Colonic mucosa (tissue), 4 donors: Measurements from ENCODE around the gene IFNA4. TPM values are rescaled to one million over a fixed set of nuclear protein-coding genes. Genes with fewer than 3 reads are reported as not detected.

Experiments
- DNase-seq: peaks from one replicate; pipeline ENCODE4 v3.0.0-alpha.2; 2020
- H3K27ac ChIP-seq: fragments of 200-600 bp; one replicate; pipeline ENCODE4 v1.8.0; 2021
- H3K27me3 ChIP-seq: fragments of 200-600 bp; one replicate; pipeline ENCODE4 v1.8.0; 2021
- H3K36me3 ChIP-seq: fragments of 200-600 bp; one replicate; pipeline ENCODE4 v1.8.0; 2021
- H3K4me1 ChIP-seq: fragments of 200-600 bp; one replicate; pipeline ENCODE4 v1.8.0; 2021; ENCODE audit warnings: mild to moderate bottlenecking
- H3K4me3 ChIP-seq: fragments of 200-600 bp; one replicate; pipeline ENCODE4 v1.8.0; 2021
- H3K9ac ChIP-seq, 2 donors: one replicate each; pipeline ENCODE4 v1.7.0; 2013; ENCODE audit warnings: control low read depth in 2 of 2, low read depth in 2 of 2, low read length in 2 of 2
- H3K9me3 ChIP-seq: fragments of 200-600 bp; one replicate; pipeline ENCODE4 v1.8.0; 2021
- intact Hi-C: fragments of 100-400 bp; cut with DNase I; formaldehyde crosslinking; loops from one replicate; pipeline ENCODE4 v1.14.1; 2022
- total RNA-seq, 2 donors: library from RNA; stranded (reverse); fragmentation: NEBNext Ultra II Directional in 1 of 2; extraction: Animal tissue kit (Norgen Biotek cat#: 25700) in 1 of 2; gene quantifications; one replicate each; pipeline ENCODE4 v1.2.1, GENCODE V29; 2021
- TF ChIP-seq, protein P1 (sequence below): fragments of 200-600 bp; IDR thresholded peaks from one replicate; pipeline ENCODE4 v1.8.0; 2022; ENCODE audit warnings: antibody characterized with exemption, mild to moderate bottlenecking
- donor health status: healthy.
- donor health status: DM: no; HTN: no; CAD: no.
- donor health status: DM: no; HTN: no; CAD: no.

The IFNA4 gene
- total RNA-seq, 2 donors from 2014 or later: not detected

DNA sequence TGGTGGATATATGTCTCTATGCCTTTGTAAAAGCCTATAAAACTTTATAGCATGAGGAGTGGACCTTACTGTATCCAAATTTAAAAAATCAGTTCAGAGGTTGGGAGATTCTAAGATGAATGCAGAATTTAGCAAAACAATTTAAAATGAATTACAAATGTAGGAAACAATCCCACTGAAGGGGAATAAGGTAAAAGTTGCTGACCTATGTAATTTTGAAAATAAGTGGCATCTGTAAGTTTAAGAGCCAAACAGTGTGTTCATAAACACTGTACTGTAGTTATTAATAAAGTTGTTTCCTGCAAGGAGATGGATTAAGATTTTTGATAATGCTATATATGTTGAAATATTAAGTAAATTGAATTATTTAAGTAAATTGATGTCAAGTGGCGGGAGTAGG lies 50.4 kb downstream of the IFNA4 start:
- H3K27me3 ChIP-seq: no peaks in the 10 kb centered on the region
- H3K9ac ChIP-seq: no peak overlapping the region
- H3K4me1 ChIP-seq: no peaks in the 10 kb centered on the region
- no peak for DNase-seq
- no peaks in the 10 kb centered on the region for H3K9me3 ChIP-seq
- H3K27ac ChIP-seq: no peak overlapping the region
- TF ChIP-seq, protein P1, sequence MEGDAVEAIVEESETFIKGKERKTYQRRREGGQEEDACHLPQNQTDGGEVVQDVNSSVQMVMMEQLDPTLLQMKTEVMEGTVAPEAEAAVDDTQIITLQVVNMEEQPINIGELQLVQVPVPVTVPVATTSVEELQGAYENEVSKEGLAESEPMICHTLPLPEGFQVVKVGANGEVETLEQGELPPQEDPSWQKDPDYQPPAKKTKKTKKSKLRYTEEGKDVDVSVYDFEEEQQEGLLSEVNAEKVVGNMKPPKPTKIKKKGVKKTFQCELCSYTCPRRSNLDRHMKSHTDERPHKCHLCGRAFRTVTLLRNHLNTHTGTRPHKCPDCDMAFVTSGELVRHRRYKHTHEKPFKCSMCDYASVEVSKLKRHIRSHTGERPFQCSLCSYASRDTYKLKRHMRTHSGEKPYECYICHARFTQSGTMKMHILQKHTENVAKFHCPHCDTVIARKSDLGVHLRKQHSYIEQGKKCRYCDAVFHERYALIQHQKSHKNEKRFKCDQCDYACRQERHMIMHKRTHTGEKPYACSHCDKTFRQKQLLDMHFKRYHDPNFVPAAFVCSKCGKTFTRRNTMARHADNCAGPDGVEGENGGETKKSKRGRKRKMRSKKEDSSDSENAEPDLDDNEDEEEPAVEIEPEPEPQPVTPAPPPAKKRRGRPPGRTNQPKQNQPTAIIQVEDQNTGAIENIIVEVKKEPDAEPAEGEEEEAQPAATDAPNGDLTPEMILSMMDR: no peak
- intact Hi-C loops: no loop called here
- no peak overlapping the region for H3K4me3 ChIP-seq
- no peaks in the 10 kb centered on the region for H3K36me3 ChIP-seq

Other genes with a start within 250 kb of the IFNA4 start
- gene HACD4, start 155.9 kb downstream of the IFNA4 start, total RNA-seq: 1 to 10 TPM in 1 of 2 donors, under 1 TPM in 1; 0.67 to 2.5 TPM
- gene IFNB1, start 109.6 kb downstream of the IFNA4 start, total RNA-seq: not detected
- gene IFNW1, start 45.8 kb downstream of the IFNA4 start, total RNA-seq: not detected
- gene IFNA21, start 20.9 kb downstream of the IFNA4 start, total RNA-seq: not detected
- not detected for gene IFNA7, start 14.6 kb upstream of the IFNA4 start, total RNA-seq
- gene IFNA10, start 19.6 kb upstream of the IFNA4 start, total RNA-seq: not detected
- gene IFNA16, start 29.7 kb upstream of the IFNA4 start, total RNA-seq: not detected
- gene IFNA17, start 40.6 kb upstream of the IFNA4 start, total RNA-seq: not detected
- gene IFNA14, start 52.4 kb upstream of the IFNA4 start, total RNA-seq: not detected
- gene IFNA5, start 117.7 kb upstream of the IFNA4 start, total RNA-seq: not detected
- gene KLHL9, start 147.8 kb upstream of the IFNA4 start, total RNA-seq: 10 to 100 TPM; 20.4 to 23.9 TPM
- not detected for gene IFNA6, start 163.3 kb upstream of the IFNA4 start, total RNA-seq
- gene IFNA13, start 180.5 kb upstream of the IFNA4 start, total RNA-seq: not detected
- gene IFNA2, start 197.8 kb upstream of the IFNA4 start, total RNA-seq: not detected
- gene IFNA8, start 221.5 kb upstream of the IFNA4 start, total RNA-seq: not detected